Left lung (tissue), 10 donors: Measurements from ENCODE around the gene ALAS1. TPM values are rescaled to one million over a fixed set of nuclear protein-coding genes. Genes with fewer than 3 reads are reported as not detected.

Experiments used
- ATAC-seq: fragments of 200-7000 bp; cut with Tn5 transposase; one replicate; pipeline ENCODE4 v1.9.1; 2020; ENCODE audit warnings: moderate library complexity
- DNase-seq, 4 donors: peaks; one replicate each; pipeline ENCODE4 v3.0.0-alpha.2; 2013 to 2020
- H3K27ac ChIP-seq, 2 donors: fragments of 200-600 bp; sonication (generic) in 1 of 2; one replicate each; pipeline versions ENCODE4 v1.5.0 to v1.8.0; 2020 to 2021
- H3K27me3 ChIP-seq, 2 donors: fragments of 200-600 bp; sonication (generic) in 1 of 2; one replicate each; pipeline versions ENCODE4 v1.5.0 to v1.8.0; 2020 to 2021
- H3K36me3 ChIP-seq, 2 donors: fragments of 200-600 bp; sonication (generic) in 1 of 2; one replicate each; pipeline versions ENCODE4 v1.5.0 to v1.8.0; 2020 to 2021
- H3K4me1 ChIP-seq, 2 donors: fragments of 200-600 bp; one replicate each; pipeline ENCODE4 v1.8.0; 2021
- H3K4me3 ChIP-seq, 2 donors: fragments of 200-600 bp; sonication (generic) in 1 of 2; one replicate each; pipeline versions ENCODE4 v1.5.0 to v1.8.0; 2020 to 2021; ENCODE audit warnings: mild to moderate bottlenecking in 1 of 2
- H3K9me3 ChIP-seq, 2 donors: fragments of 200-600 bp; sonication (generic) in 1 of 2; one replicate each; pipeline versions ENCODE4 v1.5.0 to v1.8.0; 2020 to 2021
- CTCF ChIP-seq, 2 donors: fragments of 200-600 bp; sonication (generic) in 1 of 2; IDR thresholded peaks; one replicate each; pipeline versions ENCODE4 v1.5.0 to v1.8.0; 2021; ENCODE audit warnings: antibody characterized with exemption in 2 of 2
- intact Hi-C, 2 donors: fragments of 100-400 bp; cut with DNase I; formaldehyde crosslinking; loops; one replicate each; pipeline versions ENCODE4 v1.11.2 to v1.14.2; 2022
- polyA plus RNA-seq, 6 donors: library from polyadenylated mRNA; unstranded; fragments of 120-200 nt; gene quantifications; one replicate each; pipeline ENCODE4 v1.2.1, GENCODE V29; 2013; ENCODE audit not compliant: insufficient read length in 6 of 6
- total RNA-seq, 2 donors: library from RNA; stranded (reverse); fragmentation: NEBNext Ultra II Directional; extraction: Animal tissue kit (Norgen Biotek cat#: 25700); gene quantifications; one replicate each; pipeline ENCODE4 v1.2.1, GENCODE V29; 2021
- donor health status: DM: no; HTN: yes; CAD: no.
- donor health status: DM: no; HTN: no; CAD: no.

The ALAS1 gene
- total and polyA plus RNA-seq, 8 donors = 31.6 to 70.1 (median 44.2) TPM

GRCh38 chr3:52220380-52221026, 22.5 kb downstream of the ALAS1 start:
- Histone ChIP-seq H3K9me3 (no peaks in the 10 kb centered on the region), H3K4me1 (peaks cover 20 to 70% of the 10 kb centered on the region in 2 donors), H3K4me3 (no peak overlapping the region), H3K27ac (no peak overlapping the region), H3K27me3 (no peaks in the 10 kb centered on the region), H3K36me3 (peaks cover 0 to 30% of the 10 kb centered on the region in 2 donors)
- intact Hi-C loops = loop anchor here in 1 of 2 donors (10.0 kb wide), 1 partner anchor 124 kb away; no protein-coding TSS in a partner anchor
- DNase-seq (peak in 3 of 4 donors; percentile 80 to 95 (median 80)), ATAC-seq (peak; percentile 75)
- TF ChIP-seq CTCF (IDR thresholded peaks at IDR 0.05) = peak; percentile 86 to 96

GRCh38 chr3:52221141-52221562, 23.2 kb downstream of the ALAS1 start:
- Histone ChIP-seq H3K4me1 (peaks cover 20 to 70% of the 10 kb centered on the region in 2 donors), H3K27ac (no peak overlapping the region)
- TF ChIP-seq CTCF (IDR thresholded peaks at IDR 0.05) = no peak

GRCh38 chr3:52221563-52222318, 23.8 kb downstream of the ALAS1 start:
- no peak for ATAC-seq
- peak in 1 of 4 donors; percentile 73 for DNase-seq

More at GRCh38 chr3:52221141-52221562, 23.2 kb downstream of the ALAS1 start:
- ATAC-seq = no peak
- no peak for DNase-seq
- H3K36me3 ChIP-seq = peaks cover 0 to 23% of the 10 kb centered on the region in 2 donors
- no peak overlapping the region for H3K4me3 ChIP-seq
- H3K27me3 ChIP-seq = no peaks in the 10 kb centered on the region
- intact Hi-C loops = loop anchor here in 1 of 2 donors (10.0 kb wide), 1 partner anchor 124 kb away; no protein-coding TSS in a partner anchor
- H3K9me3 ChIP-seq = no peaks in the 10 kb centered on the region

GRCh38 chr3:52222319-52223221, 24.6 kb downstream of the ALAS1 start:
- no peak for TF ChIP-seq CTCF (IDR thresholded peaks at IDR 0.05)
- ATAC-seq = no peak
- H3K4me1 ChIP-seq = peaks cover 8 to 61% of the 10 kb centered on the region in 2 donors
- peaks cover 0 to 28% of the 10 kb centered on the region in 2 donors for H3K36me3 ChIP-seq
- peak in 1 of 4 donors; percentile 72 for DNase-seq
- intact Hi-C loops = loop anchor here in 1 of 2 donors (10.0 kb wide), 1 partner anchor 122 kb away; no protein-coding TSS in a partner anchor
- no peaks in the 10 kb centered on the region for H3K27me3 ChIP-seq
- H3K4me3 ChIP-seq = no peak overlapping the region
- peak overlapping the region in 1 of 2 donors; percentile 28 for H3K27ac ChIP-seq
- no peaks in the 10 kb centered on the region for H3K9me3 ChIP-seq

More at GRCh38 chr3:52221563-52222318, 23.8 kb downstream of the ALAS1 start:
- Histone ChIP-seq H3K9me3 (no peaks in the 10 kb centered on the region), H3K27ac (peak overlapping the region in 1 of 2 donors; percentile 28), H3K4me3 (no peak overlapping the region), H3K27me3 (no peaks in the 10 kb centered on the region), H3K4me1 (peaks cover 15 to 69% of the 10 kb centered on the region in 2 donors), H3K36me3 (peaks cover 0 to 21% of the 10 kb centered on the region in 2 donors)
- TF ChIP-seq CTCF (IDR thresholded peaks at IDR 0.05) = no peak
- intact Hi-C loops = loop anchor here in 1 of 2 donors (10.0 kb wide), 1 partner anchor 123 kb away; no protein-coding TSS in a partner anchor
